Adrenal gland (tissue), 5 donors: Measurements from ENCODE around the gene TMEM63C.

Source experiments
- CTCF ChIP-seq, 6 experiments: fragments of 450-650 bp in 4 of 6; fragments of 200-600 bp in 2 of 6; sonication (generic) in 1 of 6; IDR thresholded peaks; 1 replicate in 5 of 6; 2 replicates in 1 of 6; pipeline versions ENCODE4 v1.5.1 to v1.8.0; 2016 to 2021; ENCODE audit warnings: antibody characterized with exemption in 6 of 6, mild to moderate bottlenecking in 2 of 6, moderate library complexity in 1 of 6
- POLR2A ChIP-seq, 2 donors: fragments of 450-650 bp; IDR thresholded peaks; one replicate each; pipeline ENCODE4 v1.6.1; 2017; ENCODE audit warnings: antibody characterized with exemption in 2 of 2, mild to moderate bottlenecking in 2 of 2, moderate library complexity in 1 of 2
- donor health status: DM: no; HTN: no; CAD: no.

GRCh38 chr14:77195766-77196165 lies 14.2 kb downstream of the TMEM63C start:
- TF ChIP-seq CTCF (IDR thresholded peaks at IDR 0.05) (no peak), POLR2A (IDR thresholded peaks at IDR 0.05) (no peak)
